Amniotic epithelial cell (primary cell): ENCODE results near the gene MTRR.
"Not testable (repeated sequence)": the region's sequence is repeated elsewhere in the genome, so short reads cannot be mapped to it uniquely, and the experiment has no call there.

Experiments used
- DNase-seq: peaks from one replicate; pipeline ENCODE4 v3.0.0-alpha.2; 2010; ENCODE audit warnings: low read depth

MTRR gene

GRCh38 chr5:7897014-7897600, 28.2 kb downstream of the MTRR start:
- peak; percentile 68 for DNase-seq

- no peak for DNase-seq
Observed at GRCh38 chr5:7902201-7902600, 33.3 kb downstream of the MTRR start.

GRCh38 chr5:7902666-7903625, 34.0 kb downstream of the MTRR start:
- no peak for DNase-seq

GRCh38 chr5:7904170-7904569, 35.2 kb downstream of the MTRR start:
- DNase-seq: peak; percentile 82

- no peak for DNase-seq
Observed at GRCh38 chr5:7907612-7908011, 38.7 kb downstream of the MTRR start.

- no peak for DNase-seq
Observed at GRCh38 chr5:7908317-7908716, 39.4 kb downstream of the MTRR start.

GRCh38 chr5:7910738-7911428, 41.9 kb downstream of the MTRR start:
- DNase-seq: no peak

GRCh38 chr5:7911429-7911771, 42.5 kb downstream of the MTRR start:
- DNase-seq: not testable (repeated sequence)

- DNase-seq: peak; percentile 7
Observed at GRCh38 chr5:7916171-7916804, 47.3 kb downstream of the MTRR start.

- DNase-seq: no peak
Observed at GRCh38 chr5:7917130-7918123, 48.5 kb downstream of the MTRR start.

GRCh38 chr5:7925961-7926695, 57.2 kb downstream of the MTRR start:
- DNase-seq: peak; percentile 96

GRCh38 chr5:7926720-7927119, 57.8 kb downstream of the MTRR start:
- no peak for DNase-seq

- DNase-seq: peak; percentile 44
Observed at GRCh38 chr5:7927466-7928375, 58.8 kb downstream of the MTRR start.

GRCh38 chr5:7930011-7930410, 61.1 kb downstream of the MTRR start:
- no peak for DNase-seq

- no peak for DNase-seq
Observed at GRCh38 chr5:7941692-7942091, 72.7 kb downstream of the MTRR start.

GRCh38 chr5:7947301-7947700, 78.4 kb downstream of the MTRR start:
- DNase-seq: no peak
